Uterus (tissue), 4 donors: ENCODE measurements around the gene KRTAP9-8. TPM values are rescaled to one million over a fixed set of nuclear protein-coding genes. Genes with fewer than 3 reads are reported as not detected.
"Not testable (repeated sequence)": the region's sequence is repeated elsewhere in the genome, so short reads cannot be mapped to it uniquely, and the experiment has no call there.

ENCODE experiments used
- DNase-seq, 2 donors: peaks; one replicate each; pipeline ENCODE4 v3.0.0-alpha.2; 2019 to 2020
- H3K27ac ChIP-seq, 2 donors: fragments of 200-600 bp; sonication (generic); 1 replicate in 1 of 2; 2 replicates in 1 of 2; pipeline ENCODE4 v1.5.1; 2016 to 2018
- H3K27me3 ChIP-seq, 2 donors: fragments of 200-600 bp; sonication (generic); one replicate each; pipeline ENCODE4 v1.5.1; 2018 to 2019; ENCODE audit warnings: control low read depth in 1 of 2
- H3K36me3 ChIP-seq, 2 donors: fragments of 200-600 bp; sonication (generic); one replicate each; pipeline ENCODE4 v1.5.1; 2019; ENCODE audit warnings: control low read depth in 1 of 2
- H3K4me1 ChIP-seq, 2 donors: fragments of 200-600 bp; sonication (generic); one replicate each; pipeline ENCODE4 v1.5.1; 2018 to 2019; ENCODE audit warnings: control low read depth in 1 of 2
- H3K4me3 ChIP-seq, 2 donors: fragments of 200-600 bp; sonication (generic); 1 replicate in 1 of 2; 2 replicates in 1 of 2; pipeline ENCODE4 v1.5.1; 2018 to 2019; ENCODE audit warnings: mild to moderate bottlenecking in 1 of 2
- H3K9me3 ChIP-seq, 2 donors: fragments of 200-600 bp; sonication (generic); one replicate each; pipeline ENCODE4 v1.5.1; 2019; ENCODE audit warnings: control low read depth in 1 of 2
- POLR2A ChIP-seq, 2 donors: fragments of 450-650 bp; IDR thresholded peaks; one replicate each; pipeline ENCODE4 v1.6.1; 2016; ENCODE audit warnings: antibody characterized with exemption in 2 of 2, mild to moderate bottlenecking in 1 of 2, moderate library complexity in 1 of 2
- intact Hi-C: fragments of 100-400 bp; cut with DNase I; formaldehyde crosslinking; loops from one replicate; pipeline ENCODE4 v1.15.1; 2023; ENCODE audit warnings: low total_unique reads
- total RNA-seq, 4 donors: library from RNA; depleted of rRNA in 3 of 4; stranded (reverse); fragments of >200 nt in 3 of 4; gene quantifications; one replicate each; pipeline versions ENCODE4 v1.1.0 to v1.2.4, GENCODE V29; 2014 to 2023
- TF ChIP-seq, protein P1 (sequence below), 4 experiments: fragments of 200-600 bp in 2 of 4; fragments of 450-650 bp in 2 of 4; sonication (generic) in 2 of 4; IDR thresholded peaks; one replicate each; pipeline ENCODE4 v1.5.1; 2016 to 2019; ENCODE audit warnings: antibody characterized with exemption in 4 of 4, mild to moderate bottlenecking in 2 of 4, moderate library complexity in 1 of 4
- donor health status: DM: yes; HTN: yes; CAD: no.

The KRTAP9-8 gene
- total RNA-seq, 4 donors from 2014 or later, result not detected

DNA sequence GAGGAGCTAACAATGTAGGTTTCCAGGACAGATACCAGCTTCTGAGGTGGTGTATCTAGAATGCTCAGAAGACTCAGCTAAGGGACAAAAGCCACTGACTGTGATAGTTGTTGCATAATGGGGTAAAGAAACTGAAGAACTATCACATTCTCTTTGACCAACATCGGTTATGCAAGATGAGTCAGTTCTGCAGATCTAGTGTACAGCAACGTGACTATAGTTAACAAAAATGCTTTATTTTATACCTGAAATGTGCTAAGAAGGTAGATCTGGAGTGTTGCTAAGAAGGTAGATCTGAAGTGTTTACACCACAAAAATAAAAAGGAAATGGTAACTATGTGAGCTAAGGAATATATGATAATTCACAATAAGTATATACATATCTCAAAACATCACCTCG lies 29.9 kb downstream of the KRTAP9-8 start:
- Histone ChIP-seq H3K27ac (no peak overlapping the region), H3K4me3 (no peak overlapping the region), H3K9me3 (no peaks in the 10 kb centered on the region), H3K27me3 (no peaks in the 10 kb centered on the region), H3K4me1 (no peaks in the 10 kb centered on the region), H3K36me3 (no peaks in the 10 kb centered on the region)
- DNase-seq, result no peak
- intact Hi-C loops, result no loop called here
- TF ChIP-seq, protein P1, sequence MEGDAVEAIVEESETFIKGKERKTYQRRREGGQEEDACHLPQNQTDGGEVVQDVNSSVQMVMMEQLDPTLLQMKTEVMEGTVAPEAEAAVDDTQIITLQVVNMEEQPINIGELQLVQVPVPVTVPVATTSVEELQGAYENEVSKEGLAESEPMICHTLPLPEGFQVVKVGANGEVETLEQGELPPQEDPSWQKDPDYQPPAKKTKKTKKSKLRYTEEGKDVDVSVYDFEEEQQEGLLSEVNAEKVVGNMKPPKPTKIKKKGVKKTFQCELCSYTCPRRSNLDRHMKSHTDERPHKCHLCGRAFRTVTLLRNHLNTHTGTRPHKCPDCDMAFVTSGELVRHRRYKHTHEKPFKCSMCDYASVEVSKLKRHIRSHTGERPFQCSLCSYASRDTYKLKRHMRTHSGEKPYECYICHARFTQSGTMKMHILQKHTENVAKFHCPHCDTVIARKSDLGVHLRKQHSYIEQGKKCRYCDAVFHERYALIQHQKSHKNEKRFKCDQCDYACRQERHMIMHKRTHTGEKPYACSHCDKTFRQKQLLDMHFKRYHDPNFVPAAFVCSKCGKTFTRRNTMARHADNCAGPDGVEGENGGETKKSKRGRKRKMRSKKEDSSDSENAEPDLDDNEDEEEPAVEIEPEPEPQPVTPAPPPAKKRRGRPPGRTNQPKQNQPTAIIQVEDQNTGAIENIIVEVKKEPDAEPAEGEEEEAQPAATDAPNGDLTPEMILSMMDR (IDR thresholded peaks at IDR 0.05), result no peak
- TF ChIP-seq POLR2A (IDR thresholded peaks at IDR 0.05), result no peak

DNA sequence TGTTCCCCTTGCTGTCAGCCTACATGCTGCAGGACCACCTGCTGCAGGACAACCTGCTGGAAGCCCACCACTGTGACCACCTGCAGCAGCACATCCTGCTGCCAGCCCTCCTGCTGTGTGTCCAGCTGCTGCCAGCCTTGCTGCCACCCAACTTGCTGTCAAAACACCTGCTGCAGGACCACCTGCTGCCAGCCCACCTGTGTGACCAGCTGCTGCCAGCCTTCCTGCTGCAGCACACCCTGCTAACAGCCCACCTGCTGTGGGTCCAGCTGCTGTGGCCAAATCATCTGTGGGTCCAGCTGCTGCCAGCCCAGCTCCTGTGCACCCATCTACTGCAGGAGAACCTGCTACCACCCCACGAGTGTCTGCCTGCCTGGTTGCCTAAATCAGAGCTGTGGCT lies 33.5 kb downstream of the KRTAP9-8 start:
- H3K36me3 ChIP-seq, H3K27ac ChIP-seq, H3K27me3 ChIP-seq, H3K4me1 ChIP-seq, H3K4me3 ChIP-seq, H3K9me3 ChIP-seq, DNase-seq, intact Hi-C loops: not testable (repeated sequence)

DNA sequence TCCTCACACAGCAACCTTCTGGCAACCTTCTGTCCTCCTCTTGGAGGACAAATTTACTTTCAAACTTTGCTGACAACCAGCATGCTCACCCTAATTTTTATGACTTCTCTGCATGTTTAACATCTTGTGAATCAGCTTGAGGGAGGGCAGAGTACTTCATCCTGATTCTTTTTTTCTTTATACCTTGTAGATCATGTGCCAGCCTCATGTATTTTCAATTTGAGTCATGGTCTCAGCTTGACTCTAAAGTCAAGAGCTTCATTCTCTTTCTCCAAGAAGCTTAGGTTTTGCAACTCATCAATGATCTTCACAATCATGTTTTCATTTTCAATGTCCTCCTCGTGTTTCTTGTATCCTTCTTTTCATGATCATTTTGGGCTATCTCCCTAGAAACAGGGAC lies 34.1 kb downstream of the KRTAP9-8 start:
- no peak overlapping the region for H3K27ac ChIP-seq
- DNase-seq, result no peak
- H3K4me1 ChIP-seq, result no peaks in the 10 kb centered on the region
- no peaks in the 10 kb centered on the region for H3K27me3 ChIP-seq
- no peak overlapping the region for H3K4me3 ChIP-seq
- no peak for TF ChIP-seq POLR2A (IDR thresholded peaks at IDR 0.05)
- TF ChIP-seq, protein P1 (IDR thresholded peaks at IDR 0.05), result no peak
- H3K9me3 ChIP-seq, result no peaks in the 10 kb centered on the region
- H3K36me3 ChIP-seq, result no peaks in the 10 kb centered on the region
- intact Hi-C loops, result no loop called here

GRCh38 chr17:41275648-41276190 lies 37.9 kb downstream of the KRTAP9-8 start, which contains the start of gene KRTAP9-7:
Gene KRTAP9-7, plus strand, starts transcription at chr17:41275698. Its CDS starts 0 bp downstream, at chr17:41275698.
- H3K36me3 ChIP-seq, H3K9me3 ChIP-seq, H3K27me3 ChIP-seq, H3K4me1 ChIP-seq, DNase-seq, H3K4me3 ChIP-seq, H3K27ac ChIP-seq, intact Hi-C loops: not testable (repeated sequence)

DNA sequence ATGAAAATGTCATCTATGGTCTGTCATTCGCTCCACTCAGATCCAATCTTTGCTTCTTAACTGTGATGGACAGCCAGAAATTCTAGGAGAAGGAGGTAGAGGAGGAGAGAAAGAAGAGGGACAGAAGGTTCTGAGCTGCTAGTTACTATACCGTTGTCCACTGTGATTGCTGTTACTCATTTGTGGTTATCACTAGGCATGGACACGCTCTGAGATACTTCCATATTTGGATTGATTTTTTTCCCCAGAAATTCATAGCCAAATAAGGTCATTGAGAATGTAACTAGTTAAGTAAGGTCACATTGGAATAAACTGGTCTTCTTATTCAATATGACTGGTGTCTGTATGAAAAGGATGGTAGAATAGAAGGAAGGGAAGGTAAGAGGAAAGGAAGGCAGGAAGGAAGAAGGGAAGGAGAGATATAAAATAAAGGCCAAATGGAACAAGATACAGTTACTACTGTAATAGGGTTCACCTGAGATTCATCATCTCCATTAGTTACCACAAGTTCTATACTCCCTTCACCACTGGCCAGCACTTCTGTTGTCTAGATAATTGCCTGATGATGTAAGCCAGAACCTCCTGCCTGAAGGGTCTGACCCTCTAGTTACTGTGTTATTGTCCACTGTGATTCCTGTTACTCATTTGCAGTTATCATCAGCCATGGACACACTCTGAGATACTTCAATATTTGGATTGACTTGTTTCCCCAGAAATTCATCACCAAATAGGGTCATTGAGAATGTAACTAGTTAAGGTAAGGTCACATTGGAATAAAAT lies 40.6 kb downstream of the KRTAP9-8 start:
- Histone ChIP-seq H3K9me3 (no peaks in the 10 kb centered on the region), H3K27ac (no peak overlapping the region), H3K4me1 (no peaks in the 10 kb centered on the region), H3K36me3 (no peaks in the 10 kb centered on the region), H3K4me3 (no peak overlapping the region), H3K27me3 (no peaks in the 10 kb centered on the region)
- intact Hi-C loops, result no loop called here
- DNase-seq, result no peak
- TF ChIP-seq, protein P1 (IDR thresholded peaks at IDR 0.05), result no peak
- TF ChIP-seq POLR2A (IDR thresholded peaks at IDR 0.05), result no peak

DNA sequence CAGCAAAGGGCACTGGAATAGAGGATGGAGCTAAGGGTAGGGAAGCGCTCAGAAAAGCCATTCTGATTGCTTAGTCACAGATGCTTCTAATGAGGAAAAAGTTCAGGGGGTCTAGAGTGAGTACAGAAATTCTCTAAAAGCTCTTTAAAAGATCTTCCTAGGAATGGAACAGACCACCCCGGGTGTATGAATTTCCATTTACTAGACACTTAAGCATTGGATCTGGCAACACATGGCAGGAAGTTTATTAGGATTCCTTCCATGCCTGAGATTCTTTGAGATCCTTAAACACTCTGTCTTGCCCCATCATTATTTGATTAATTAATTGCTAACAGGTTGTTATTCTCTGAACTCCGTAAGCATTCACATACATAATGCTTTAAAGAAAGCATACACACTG lies 46.2 kb downstream of the KRTAP9-8 start:
- no peaks in the 10 kb centered on the region for H3K27me3 ChIP-seq
- H3K9me3 ChIP-seq, result no peaks in the 10 kb centered on the region
- no peak for DNase-seq
- H3K4me3 ChIP-seq, result no peak overlapping the region
- intact Hi-C loops, result no loop called here
- no peak overlapping the region for H3K27ac ChIP-seq
- no peak for TF ChIP-seq POLR2A (IDR thresholded peaks at IDR 0.05)
- H3K36me3 ChIP-seq, result no peaks in the 10 kb centered on the region
- no peaks in the 10 kb centered on the region for H3K4me1 ChIP-seq
